PC-3 (cell line): ENCODE results near the gene CARD10. TPM values are rescaled to one million over a fixed set of nuclear protein-coding genes. Genes with fewer than 3 reads are reported as not detected.

Experiments
- ATAC-seq: fragments of 200-7000 bp; cut with Tn5 transposase; 2 replicates; pipeline ENCODE4 v1.9.1; 2020; ENCODE audit warnings: mild to moderate bottlenecking, moderate library complexity
- BruUV-seq: library from RNA; stranded (reverse); fragments of 400-500 nt; replicated peaks from 2 replicates; lab custom pipeline; 2021; lab: Mats Ljungman, UMichigan
- CTCF ChIA-PET: fragments of 300-600 bp; sonication (Branson Sonifier 250); formaldehyde crosslinking; loops from one replicate; lab custom pipeline; 2022; ENCODE audit warnings: antibody characterized with exemption; lab: Charles Lee
- POLR2A ChIA-PET: fragments of 300-600 bp; sonication (Branson Sonifier 250); formaldehyde crosslinking; loops from one replicate; lab custom pipeline; 2022; ENCODE audit warnings: antibody characterized with exemption; ENCODE audit not compliant: unreplicated experiment; lab: Charles Lee
- DNase-seq: peaks from one replicate; pipeline ENCODE4 v3.0.0-alpha.2; 2015
- H2AFZ ChIP-seq: fragments of 300-600 bp; sonication (generic); 2 replicates; pipeline ENCODE4 v1.6.0; 2016; ENCODE audit warnings: antibody characterized with exemption, low read length
- H3F3A ChIP-seq: fragments of 300-600 bp; sonication (generic); one replicate; pipeline ENCODE4 v1.6.0; 2017; ENCODE audit warnings: antibody characterized with exemption, low read length, control low read depth, mild to moderate bottlenecking; ENCODE audit not compliant: unreplicated experiment
- H3K27ac ChIP-seq: fragments of 300-600 bp; sonication (generic); 2 replicates; pipeline ENCODE4 v1.5.1; 2016; ENCODE audit warnings: mild to moderate bottlenecking, low read length
- H3K27me3 ChIP-seq: fragments of 300-600 bp; sonication (generic); 2 replicates; pipeline ENCODE4 v1.6.1; 2016; ENCODE audit warnings: low read length, mixed read lengths
- H3K36me3 ChIP-seq: fragments of 300-600 bp; sonication (generic); 2 replicates; pipeline ENCODE4 v1.6.1; 2016; ENCODE audit warnings: low read depth, mixed run types, low read length, mixed read lengths
- H3K4me1 ChIP-seq: fragments of 300-600 bp; sonication (generic); 2 replicates; pipeline ENCODE4 v1.5.1; 2016; ENCODE audit warnings: low read length; ENCODE audit not compliant: insufficient read depth
- H3K4me2 ChIP-seq: fragments of 300-600 bp; sonication (generic); 2 replicates; pipeline ENCODE4 v1.6.0; 2016; ENCODE audit warnings: low read length
- H3K4me3 ChIP-seq: fragments of 300-600 bp; sonication (generic); 2 replicates; pipeline ENCODE4 v1.5.1; 2016; ENCODE audit warnings: mild to moderate bottlenecking, low read length, mixed read lengths
- H3K79me2 ChIP-seq: fragments of 300-600 bp; sonication (generic); 2 replicates; pipeline ENCODE4 v1.6.1; 2017; ENCODE audit warnings: low read length, mixed read lengths
- H3K9ac ChIP-seq: fragments of 300-600 bp; sonication (generic); 2 replicates; pipeline ENCODE4 v1.6.0; 2016; ENCODE audit warnings: mild to moderate bottlenecking, low read length
- H3K9me2 ChIP-seq: fragments of 300-600 bp; sonication (generic); replicated peaks from 2 replicates; pipeline ENCODE4 v1.6.1; 2016; ENCODE audit warnings: mixed run types, low read length, mixed read lengths
- H3K9me3 ChIP-seq: fragments of 300-600 bp; sonication (generic); 2 replicates; pipeline ENCODE4 v1.6.1; 2016; ENCODE audit warnings: low read length, mixed read lengths
- H4K20me1 ChIP-seq: fragments of 300-600 bp; sonication (generic); 2 replicates; pipeline ENCODE4 v1.6.1; 2016; ENCODE audit warnings: low read length, mixed read lengths
- EZH2 ChIP-seq: fragments of 300-600 bp; sonication (generic); IDR thresholded peaks from one replicate; pipeline ENCODE4 v1.6.1; 2017; ENCODE audit warnings: antibody characterized with exemption, mild to moderate bottlenecking, low read length; ENCODE audit not compliant: unreplicated experiment
- EZH2phosphoT487 ChIP-seq: fragments of 300-600 bp; sonication (generic); IDR thresholded peaks from 2 replicates; pipeline ENCODE4 v1.6.1; 2018; ENCODE audit warnings: mild to moderate bottlenecking, antibody characterized with exemption, low read length, borderline replicate concordance
- intact Hi-C: fragments of 100-400 bp; cut with micrococcal nuclease; formaldehyde crosslinking; loops from 2 replicates; pipeline ENCODE4 v1.9.0; 2023
- total RNA-seq: library from RNA; depleted of rRNA; stranded (reverse); fragments of >200 nt; gene quantifications from 2 replicates; pipeline ENCODE4 v1.2.3, GENCODE V29; 2014
- TF ChIP-seq, protein P1 (sequence below): fragments of 300-600 bp; sonication (generic); conservative IDR thresholded peaks from 2 replicates; pipeline ENCODE4 v1.5.1; 2017; ENCODE audit warnings: antibody characterized with exemption, low read depth, mild to moderate bottlenecking, low read length

The CARD10 gene
- total RNA-seq, 1 experiment from 2014 or later, result 20.7 TPM

DNA sequence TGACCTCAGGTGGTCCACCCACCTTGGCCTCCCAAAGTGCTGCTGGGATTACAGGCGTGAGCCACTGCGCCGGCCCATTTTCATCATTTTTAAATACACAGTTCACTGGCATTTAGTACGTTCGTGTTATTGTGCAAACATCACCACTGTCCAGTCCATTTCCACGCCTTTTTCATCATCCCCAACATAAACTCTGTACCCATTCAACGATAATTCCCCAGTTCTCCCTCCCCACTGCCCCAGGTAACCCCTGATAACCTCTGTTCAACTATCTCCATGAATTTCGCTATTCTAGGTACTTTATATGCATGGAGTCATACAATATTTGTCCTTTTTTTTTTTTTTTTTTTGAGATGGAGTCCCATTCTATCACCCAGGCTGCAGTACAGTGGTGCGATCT is 73.7 kb downstream of the CARD10 start:
- Histone ChIP-seq H3K9me2 (no peaks in the 10 kb centered on the region), H3K27ac (no peak overlapping the region), H3K9ac (no peak overlapping the region), H3F3A (no peaks in the 10 kb centered on the region), H3K4me3 (no peak overlapping the region), H3K27me3 (no peaks in the 10 kb centered on the region), H4K20me1 (no peaks in the 10 kb centered on the region), H3K4me2 (no peak overlapping the region), H3K79me2 (no peaks in the 10 kb centered on the region), H3K4me1 (peaks cover 8% of the 10 kb centered on the region; the same call in 1 of the 2 replicates), H3K36me3 (no peaks in the 10 kb centered on the region), H2AFZ (no peak overlapping the region), H3K9me3 (no peaks in the 10 kb centered on the region)
- ATAC-seq (no peak), DNase-seq (no peak)
- CTCF ChIA-PET, result no interaction called here
- intact Hi-C loops, result no loop called here
- TF ChIP-seq EZH2phosphoT487 (no peak), EZH2 (no peak)
- TF ChIP-seq, protein P1, sequence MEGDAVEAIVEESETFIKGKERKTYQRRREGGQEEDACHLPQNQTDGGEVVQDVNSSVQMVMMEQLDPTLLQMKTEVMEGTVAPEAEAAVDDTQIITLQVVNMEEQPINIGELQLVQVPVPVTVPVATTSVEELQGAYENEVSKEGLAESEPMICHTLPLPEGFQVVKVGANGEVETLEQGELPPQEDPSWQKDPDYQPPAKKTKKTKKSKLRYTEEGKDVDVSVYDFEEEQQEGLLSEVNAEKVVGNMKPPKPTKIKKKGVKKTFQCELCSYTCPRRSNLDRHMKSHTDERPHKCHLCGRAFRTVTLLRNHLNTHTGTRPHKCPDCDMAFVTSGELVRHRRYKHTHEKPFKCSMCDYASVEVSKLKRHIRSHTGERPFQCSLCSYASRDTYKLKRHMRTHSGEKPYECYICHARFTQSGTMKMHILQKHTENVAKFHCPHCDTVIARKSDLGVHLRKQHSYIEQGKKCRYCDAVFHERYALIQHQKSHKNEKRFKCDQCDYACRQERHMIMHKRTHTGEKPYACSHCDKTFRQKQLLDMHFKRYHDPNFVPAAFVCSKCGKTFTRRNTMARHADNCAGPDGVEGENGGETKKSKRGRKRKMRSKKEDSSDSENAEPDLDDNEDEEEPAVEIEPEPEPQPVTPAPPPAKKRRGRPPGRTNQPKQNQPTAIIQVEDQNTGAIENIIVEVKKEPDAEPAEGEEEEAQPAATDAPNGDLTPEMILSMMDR, result no peak
- POLR2A ChIA-PET, result no interaction called here
- BruUV-seq, result no TSS peak

DNA sequence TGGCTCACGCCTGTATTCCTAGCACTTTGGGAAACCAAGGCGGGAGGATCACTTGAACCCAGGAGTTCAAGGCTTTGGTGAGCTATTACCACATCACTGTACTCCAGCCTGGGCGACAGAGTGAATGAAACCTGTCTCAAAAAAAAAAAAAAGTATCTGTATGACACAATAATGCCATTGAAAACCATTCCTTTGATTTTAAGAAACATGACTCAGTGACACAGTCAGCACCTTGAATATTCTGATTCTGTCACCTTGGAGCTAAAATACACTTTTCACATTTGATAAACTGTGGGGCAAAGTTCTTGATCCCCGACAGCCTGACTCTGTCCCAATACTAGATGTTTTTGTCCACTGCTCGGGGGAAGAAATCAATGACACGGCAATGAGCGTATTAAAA is 75.2 kb downstream of the CARD10 start:
- CTCF ChIA-PET, result interaction anchor here (0.6 kb wide), 1 partner anchor 11 kb away, joined by 5 read pairs; no protein-coding TSS in a partner anchor
- Histone ChIP-seq H3K4me1 (peaks cover 8% of the 10 kb centered on the region; the same call in 1 of the 2 replicates), H3K27ac (no peak overlapping the region)

DNA sequence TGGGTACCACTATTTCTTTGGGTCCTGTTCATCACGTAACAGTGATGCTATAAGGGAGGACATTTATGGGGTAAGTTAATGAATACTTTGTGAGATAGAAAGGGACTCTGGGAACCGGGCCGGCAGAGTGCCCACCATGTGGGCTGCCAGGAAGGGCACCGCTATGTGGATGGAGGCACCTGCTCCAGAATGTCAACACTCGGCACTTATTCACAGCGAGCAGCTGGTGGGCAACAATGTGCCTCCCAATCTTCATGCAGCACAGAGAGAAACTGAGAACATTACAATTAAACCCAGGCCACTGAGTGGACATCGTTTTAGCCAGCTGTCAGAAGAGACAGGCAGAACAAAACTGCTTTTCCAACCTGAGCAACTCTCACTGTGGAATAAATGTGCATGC is 76.1 kb downstream of the CARD10 start:
- no peaks in the 10 kb centered on the region for H3F3A ChIP-seq
- no peaks in the 10 kb centered on the region for H3K9me2 ChIP-seq
- H3K4me1 ChIP-seq, result peaks cover 8% of the 10 kb centered on the region; the same call in 1 of the 2 replicates
- DNase-seq (no peak), ATAC-seq (no peak)
- no peak overlapping the region for H2AFZ ChIP-seq
- no peak overlapping the region for H3K4me2 ChIP-seq
- H4K20me1 ChIP-seq, result no peaks in the 10 kb centered on the region
- H3K27me3 ChIP-seq, result no peaks in the 10 kb centered on the region
- H3K79me2 ChIP-seq, result no peaks in the 10 kb centered on the region
- no peaks in the 10 kb centered on the region for H3K9me3 ChIP-seq
- intact Hi-C loops, result no loop called here
- H3K9ac ChIP-seq, result no peak overlapping the region
- no peak overlapping the region for H3K27ac ChIP-seq
- no peak overlapping the region for H3K4me3 ChIP-seq
- H3K36me3 ChIP-seq, result no peaks in the 10 kb centered on the region
- BruUV-seq, result no TSS peak
- TF ChIP-seq EZH2phosphoT487 (no peak), EZH2 (no peak)
- TF ChIP-seq, protein P1, result no peak
- ChIA-PET CTCF (no interaction called here), POLR2A (no interaction called here)

More for the DNA sequence above, 75.2 kb downstream of the CARD10 start:
- Histone ChIP-seq H3F3A (no peaks in the 10 kb centered on the region), H3K36me3 (no peaks in the 10 kb centered on the region), H2AFZ (no peak overlapping the region), H3K9me3 (no peaks in the 10 kb centered on the region), H3K27me3 (no peaks in the 10 kb centered on the region), H3K9ac (no peak overlapping the region), H3K4me2 (peak overlapping the region; percentile 13; the same call in 1 of the 2 replicates), H3K4me3 (no peak overlapping the region), H3K9me2 (no peaks in the 10 kb centered on the region), H3K79me2 (no peaks in the 10 kb centered on the region), H4K20me1 (no peaks in the 10 kb centered on the region)
- DNase-seq, result no peak
- intact Hi-C loops, result no loop called here
- TF ChIP-seq EZH2phosphoT487 (no peak), EZH2 (no peak)
- TF ChIP-seq, protein P1, result no peak
- POLR2A ChIA-PET, result no interaction called here
- no peak for ATAC-seq
- no TSS peak for BruUV-seq
